SK-N-SH (cell line): ENCODE measurements around the gene NUMB. TPM values are rescaled to one million over a fixed set of nuclear protein-coding genes. Genes with fewer than 3 reads are reported as not detected.

Source experiments
- CTCF ChIA-PET: fragments of 300-600, 350-600 bp; formaldehyde crosslinking; extraction: SDS; loops from one replicate; lab custom pipeline; 2021; lab: Yijun Ruan, JAX
- POLR2A ChIA-PET: fragments of 350-600 bp; sonication (Branson Sonifier 250); formaldehyde crosslinking; extraction: SDS; loops from one replicate; lab custom pipeline; 2020; ENCODE audit warnings: antibody characterized with exemption, inconsistent platforms; lab: Yijun Ruan, JAX
- DNase-seq: peaks from one replicate; pipeline ENCODE4 v3.0.0; 2012
- H2AFZ ChIP-seq: fragments of 200-600 bp; sonication (generic); 2 replicates; pipeline ENCODE4 v1.8.1; 2016; ENCODE audit warnings: antibody characterized with exemption, mild to moderate bottlenecking, low read depth
- H3F3A ChIP-seq: fragments of 200-600 bp; sonication (generic); replicated peaks from 2 replicates; pipeline ENCODE3; 2016; ENCODE audit warnings: antibody characterized with exemption, mild to moderate bottlenecking; ENCODE audit not compliant: insufficient read depth
- H3K27ac ChIP-seq, 2 experiments: fragments of 200-500 bp in 1 of 2; fragments of 200-600 bp in 1 of 2; sonication (Bioruptor generic) in 1 of 2; sonication (generic), shearing (Covaris generic) in 1 of 2; 2 replicates each; pipeline versions ENCODE4 v1.5.1 to v1.6.1; 2014 to 2016; ENCODE audit warnings: low read depth in 2 of 2, inconsistent platforms in 1 of 2, low read length in 1 of 2, mild to moderate bottlenecking in 1 of 2, mixed read lengths in 1 of 2
- H3K27me3 ChIP-seq: fragments of 200-600 bp; sonication (generic), shearing (Covaris generic); 2 replicates; pipeline ENCODE4 v1.6.1; 2016; ENCODE audit warnings: mixed run types; ENCODE audit not compliant: insufficient read depth
- H3K36me3 ChIP-seq, 2 experiments: fragments of 200-500 bp in 1 of 2; fragments of 200-600 bp in 1 of 2; sonication (Bioruptor generic) in 1 of 2; sonication (generic) in 1 of 2; replicated peaks in 1 of 2; 2 replicates each; pipeline versions ENCODE3 to v1.5.1; 2014 to 2016; ENCODE audit warnings: low read length in 1 of 2, mild to moderate bottlenecking in 1 of 2; ENCODE audit not compliant: insufficient read depth in 2 of 2, control insufficient read depth in 1 of 2
- H3K4me1 ChIP-seq, 2 experiments: fragments of 200-500 bp in 1 of 2; fragments of 200-600 bp in 1 of 2; sonication (Bioruptor generic) in 1 of 2; sonication (generic), shearing (Covaris generic) in 1 of 2; 2 replicates each; pipeline versions ENCODE4 v1.5.1 to v1.6.1; 2014 to 2016; ENCODE audit warnings: low read depth in 1 of 2, low read length in 1 of 2, mixed run types in 1 of 2; ENCODE audit not compliant: insufficient read depth in 2 of 2, control insufficient read depth in 1 of 2
- H3K4me2 ChIP-seq: fragments of 200-600 bp; sonication (generic), shearing (Covaris generic); 2 replicates; pipeline ENCODE4 v1.6.1; 2017; ENCODE audit warnings: mixed run types
- H3K4me3 ChIP-seq, 2 experiments: fragments of 200-500 bp in 1 of 2; fragments of 200-600 bp in 1 of 2; sonication (Bioruptor generic) in 1 of 2; sonication (generic), shearing (Covaris generic) in 1 of 2; 2 replicates each; pipeline versions ENCODE4 v1.5.1 to v1.8.1; 2014 to 2016; ENCODE audit warnings: low read depth in 2 of 2, inconsistent platforms in 1 of 2, low read length in 1 of 2, mild to moderate bottlenecking in 1 of 2, mixed read lengths in 1 of 2, moderate library complexity in 1 of 2
- H3K79me2 ChIP-seq: fragments of 200-600 bp; sonication (generic); 2 replicates; pipeline ENCODE4 v1.8.1; 2017; ENCODE audit warnings: mild to moderate bottlenecking; ENCODE audit not compliant: insufficient read depth
- H3K9ac ChIP-seq: fragments of 200-600 bp; sonication (generic); 2 replicates; pipeline ENCODE4 v1.6.1; 2017; ENCODE audit warnings: mixed run types
- H3K9me2 ChIP-seq: fragments of 200-600 bp; sonication (generic); 2 replicates; pipeline ENCODE4 v1.6.1; 2017; ENCODE audit warnings: mixed run types
- H3K9me3 ChIP-seq: fragments of 200-600 bp; sonication (generic); 2 replicates; pipeline ENCODE4 v1.6.1; 2017; ENCODE audit warnings: mixed run types, mild to moderate bottlenecking, moderate library complexity
- H4K20me1 ChIP-seq: fragments of 200-600 bp; sonication (generic); 2 replicates; pipeline ENCODE4 v1.6.1; 2017; ENCODE audit warnings: mild to moderate bottlenecking, mixed run types; ENCODE audit not compliant: insufficient read depth
- EP300 ChIP-seq, 2 experiments: IDR thresholded peaks; 2 replicates each; pipeline versions ENCODE4 v1.4.0 to v1.6.1; 2012; ENCODE audit warnings: borderline replicate concordance in 1 of 2, low read depth in 1 of 2, low read length in 1 of 2
- EZH2phosphoT487 ChIP-seq: fragments of 200-600 bp; sonication (generic); IDR thresholded peaks from 2 replicates; pipeline ENCODE4 v1.6.1; 2017; ENCODE audit warnings: low read depth, mixed run types, mild to moderate bottlenecking, antibody characterized with exemption, moderate library complexity, borderline replicate concordance
- FOSL2 ChIP-seq: IDR thresholded peaks from 2 replicates; pipeline ENCODE4 v1.4.0; 2012; ENCODE audit warnings: low read depth, mild to moderate bottlenecking, moderate library complexity, borderline replicate concordance
- FOXJ3 ChIP-seq: sonication (generic); formaldehyde crosslinking; IDR thresholded peaks from 2 replicates; pipeline ENCODE4 v1.5.1; 2020; ENCODE audit warnings: mild to moderate bottlenecking, missing genetic modification reagents
- FOXM1 ChIP-seq: IDR thresholded peaks from 2 replicates; pipeline ENCODE4 v1.4.0; 2012; ENCODE audit warnings: low read depth, mild to moderate bottlenecking
- GABPA ChIP-seq: IDR thresholded peaks from 2 replicates; pipeline ENCODE4 v1.4.0; 2012; ENCODE audit warnings: low read depth, mild to moderate bottlenecking
- GATA2 ChIP-seq: sonication (generic); formaldehyde crosslinking; IDR thresholded peaks from 2 replicates; pipeline ENCODE4 v1.5.0; 2020; ENCODE audit warnings: mild to moderate bottlenecking, missing genetic modification reagents
- MAX ChIP-seq: IDR thresholded peaks from 2 replicates; pipeline ENCODE4 v1.4.0; 2012; ENCODE audit warnings: low read depth
- NFIC ChIP-seq: IDR thresholded peaks from 2 replicates; pipeline ENCODE4 v1.4.0; 2012; ENCODE audit warnings: borderline replicate concordance
- REST ChIP-seq: IDR thresholded peaks from 2 replicates; pipeline ENCODE4 v1.6.1; 2012; ENCODE audit warnings: mild to moderate bottlenecking, low read depth, low read length, moderate library complexity
- RFX5 ChIP-seq: IDR thresholded peaks from 2 replicates; pipeline ENCODE4 v1.6.1; 2012; ENCODE audit warnings: mild to moderate bottlenecking, improper control_type of control experiment, low read length
- RXRA ChIP-seq: IDR thresholded peaks from 2 replicates; pipeline ENCODE4 v1.4.0; 2012; ENCODE audit warnings: low read depth, mild to moderate bottlenecking, borderline replicate concordance
- SIN3A ChIP-seq: IDR thresholded peaks from 2 replicates; pipeline ENCODE4 v1.6.1; 2012; ENCODE audit warnings: low read depth, mild to moderate bottlenecking, low read length, moderate library complexity, borderline replicate concordance
- SMC3 ChIP-seq: IDR thresholded peaks from 2 replicates; pipeline ENCODE4 v1.6.1; 2012; ENCODE audit warnings: low read depth, low read length, improper control_type of control experiment
- TCF12 ChIP-seq: IDR thresholded peaks from 2 replicates; pipeline ENCODE4 v1.4.0; 2012
- TEAD4 ChIP-seq: IDR thresholded peaks from 2 replicates; pipeline ENCODE4 v1.4.0; 2012; ENCODE audit warnings: mild to moderate bottlenecking, borderline replicate concordance; ENCODE audit not compliant: insufficient read depth
- USF2 ChIP-seq: fragments of 150-350 bp; IDR thresholded peaks from 2 replicates; pipeline ENCODE4 v1.6.1; 2017; ENCODE audit warnings: antibody characterized with exemption, low read length, low read depth, borderline replicate concordance
- YY1 ChIP-seq: IDR thresholded peaks from 2 replicates; pipeline ENCODE4 v1.4.0; 2012; ENCODE audit warnings: low read depth, mild to moderate bottlenecking
- WGBS: methylation state at CpG from one replicate; pipeline ENCODE4 v1.1.6; 2017; ENCODE audit warnings: low lambda C conversion rate; 5-methylcytosine and 5-hydroxymethylcytosine counted together
- polyA plus RNA-seq, 3 experiments: library from polyadenylated mRNA; depleted of rRNA; stranded (reverse); fragments of >200 nt; gene quantifications; 2 replicates each; pipeline ENCODE4 v1.2.3, GENCODE V29; 2012
- TF ChIP-seq, protein P1 (sequence below): fragments of 150-350 bp; IDR thresholded peaks from 2 replicates; pipeline ENCODE4 v1.6.1; 2016; ENCODE audit warnings: mild to moderate bottlenecking, low read depth, low read length

Gene NUMB
- polyA plus RNA-seq, 1 of the 3 experiments (the other 2 are of a cell fraction) = 58.4 TPM

- H3F3A ChIP-seq = no peaks in the 10 kb centered on the region
- H3K36me3 ChIP-seq = peaks cover 34 to 42% of the 10 kb centered on the region in 2 experiments
- no peaks in the 10 kb centered on the region for H3K9me2 ChIP-seq
- H3K79me2 ChIP-seq = no peaks in the 10 kb centered on the region
- H3K9me3 ChIP-seq = no peaks in the 10 kb centered on the region
- no peaks in the 10 kb centered on the region for H3K27me3 ChIP-seq
- H3K27ac ChIP-seq = no peak overlapping the region
- H3K4me2 ChIP-seq = no peak overlapping the region
- H3K4me1 ChIP-seq = no peaks in the 10 kb centered on the region
- ChIA-PET POLR2A (no interaction called here), CTCF (interaction anchor here (1.3 kb wide), 1 partner anchor 9 kb away, joined by 8 read pairs; no protein-coding TSS in a partner anchor)
- DNase-seq = no peak
- H2AFZ ChIP-seq = no peak overlapping the region
- TF ChIP-seq YY1 (no peak), FOXJ3 (CRISPR knock-in tag) (no peak), SMC3 (no peak), FOSL2 (no peak), EP300 (IDR thresholded peaks at IDR 0.05; ENCODE audit: borderline replicate concordance in 1 of 2, low read depth in 1 of 2, low read length in 1 of 2) (no peak), RFX5 (no peak), MAX (no peak), NFIC (no peak), USF2 (no peak), RXRA (no peak), SIN3A (no peak), TEAD4 (no peak), EZH2phosphoT487 (no peak), TCF12 (no peak)
- no peaks in the 10 kb centered on the region for H4K20me1 ChIP-seq
- H3K4me3 ChIP-seq = no peak overlapping the region
- 89% methylated on average over 2 of the region's 2 CpGs for WGBS
- H3K9ac ChIP-seq = no peak overlapping the region
Observed at GRCh38 chr14:73286598-73286997, 171.7 kb downstream of the NUMB start.

- 83% methylated on average over 1 of the region's 1 CpG for WGBS
- Histone ChIP-seq H3K27ac (no peak overlapping the region), H3K9ac (no peak overlapping the region), H3K9me2 (no peaks in the 10 kb centered on the region), H3K79me2 (no peaks in the 10 kb centered on the region), H3K4me2 (no peak overlapping the region), H3K4me3 (no peak overlapping the region), H4K20me1 (no peaks in the 10 kb centered on the region), H3K9me3 (no peaks in the 10 kb centered on the region), H3F3A (no peaks in the 10 kb centered on the region), H3K27me3 (no peaks in the 10 kb centered on the region), H3K4me1 (no peaks in the 10 kb centered on the region), H2AFZ (no peak overlapping the region), H3K36me3 (peaks cover 39 to 47% of the 10 kb centered on the region in 2 experiments)
- no peak for DNase-seq
- ChIA-PET POLR2A (no interaction called here), CTCF (interaction anchor here (3.3 kb wide), 1 partner anchor 9 kb away, joined by 19 read pairs; no protein-coding TSS in a partner anchor)
- TF ChIP-seq GATA2 (CRISPR knock-in tag) (no peak), TEAD4 (no peak), YY1 (no peak), REST (no peak), RXRA (no peak), SIN3A (no peak), USF2 (no peak), FOXM1 (no peak), EP300 (IDR thresholded peaks at IDR 0.05; ENCODE audit: borderline replicate concordance in 1 of 2, low read depth in 1 of 2, low read length in 1 of 2) (no peak), EZH2phosphoT487 (no peak), SMC3 (no peak), MAX (no peak), GABPA (no peak)
- TF ChIP-seq, protein P1, sequence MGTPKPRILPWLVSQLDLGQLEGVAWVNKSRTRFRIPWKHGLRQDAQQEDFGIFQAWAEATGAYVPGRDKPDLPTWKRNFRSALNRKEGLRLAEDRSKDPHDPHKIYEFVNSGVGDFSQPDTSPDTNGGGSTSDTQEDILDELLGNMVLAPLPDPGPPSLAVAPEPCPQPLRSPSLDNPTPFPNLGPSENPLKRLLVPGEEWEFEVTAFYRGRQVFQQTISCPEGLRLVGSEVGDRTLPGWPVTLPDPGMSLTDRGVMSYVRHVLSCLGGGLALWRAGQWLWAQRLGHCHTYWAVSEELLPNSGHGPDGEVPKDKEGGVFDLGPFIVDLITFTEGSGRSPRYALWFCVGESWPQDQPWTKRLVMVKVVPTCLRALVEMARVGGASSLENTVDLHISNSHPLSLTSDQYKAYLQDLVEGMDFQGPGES = no peak
Observed at GRCh38 chr14:73285979-73286378, 172.4 kb downstream of the NUMB start.
